Right lobe of liver (tissue), 6 donors: Measurements from ENCODE around the gene TNIK. TPM values are rescaled to one million over a fixed set of nuclear protein-coding genes. Genes with fewer than 3 reads are reported as not detected.
"Not testable (repeated sequence)": the region's sequence is repeated elsewhere in the genome, so short reads cannot be mapped to it uniquely, and the experiment has no call there.

ENCODE experiments used
- ATAC-seq, 4 donors: fragments of 200-7000 bp; cut with Tn5 transposase; one replicate each; pipeline ENCODE4 v1.9.1; 2020; ENCODE audit warnings: mild to moderate bottlenecking in 4 of 4, moderate library complexity in 4 of 4
- DNase-seq, 3 donors: peaks; one replicate each; pipeline ENCODE4 v3.0.0-alpha.2; 2020
- H3K27ac ChIP-seq, 3 donors: fragments of 200-600 bp; one replicate each; pipeline ENCODE4 v1.8.0; 2022
- H3K27me3 ChIP-seq, 2 donors: fragments of 200-600 bp; one replicate each; pipeline ENCODE4 v1.8.0; 2022
- H3K36me3 ChIP-seq, 4 donors: fragments of 200-600 bp; sonication (generic) in 1 of 4; one replicate each; pipeline versions ENCODE4 v1.5.1 to v1.8.0; 2017 to 2022; ENCODE audit warnings: control low read depth in 1 of 4
- H3K4me1 ChIP-seq, 4 donors: fragments of 200-600 bp; sonication (generic) in 1 of 4; one replicate each; pipeline versions ENCODE4 v1.5.1 to v1.8.0; 2017 to 2022; ENCODE audit warnings: control low read depth in 1 of 4
- H3K4me3 ChIP-seq, 3 donors: fragments of 200-600 bp; one replicate each; pipeline ENCODE4 v1.8.0; 2022
- H3K9me3 ChIP-seq, 4 donors: fragments of 200-600 bp; sonication (generic) in 1 of 4; one replicate each; pipeline versions ENCODE4 v1.5.1 to v1.8.0; 2017 to 2022; ENCODE audit warnings: control low read depth in 1 of 4
- CTCF ChIP-seq, 4 donors: fragments of 200-600 bp in 3 of 4; fragments of 450-650 bp in 1 of 4; IDR thresholded peaks; one replicate each; pipeline versions ENCODE4 v1.5.1 to v1.8.0; 2016 to 2022; ENCODE audit warnings: antibody characterized with exemption in 4 of 4, mild to moderate bottlenecking in 2 of 4
- POLR2A ChIP-seq: fragments of 450-650 bp; IDR thresholded peaks from one replicate; pipeline ENCODE4 v1.6.1; 2017; ENCODE audit warnings: antibody characterized with exemption, mild to moderate bottlenecking
- WGBS: methylation state at CpG from one replicate; pipeline ENCODE4 v1.1.6; 2018; ENCODE audit warnings: low coverage, low lambda C conversion rate; ENCODE audit not compliant: insufficient coverage; ENCODE audit errors: missing lambda C conversion rate; 5-methylcytosine and 5-hydroxymethylcytosine counted together
- intact Hi-C, 2 donors: fragments of 100-400 bp; cut with DNase I; formaldehyde crosslinking; loops; one replicate each; pipeline versions ENCODE4 v1.11.2 to v1.14.1; 2022
- total RNA-seq, 6 experiments: library from RNA; depleted of rRNA in 2 of 6; stranded (reverse); fragments of >200 nt in 2 of 6; fragmentation: NEBNext Ultra II Directional in 3 of 6; extraction: Animal tissue kit (Norgen Biotek cat#: 25700) in 3 of 6; gene quantifications; one replicate each; pipeline versions ENCODE4 v1.1.0 to v1.2.4, GENCODE V29; 2016 to 2023
- donor health status: DM: no; HTN: yes; CAD: no.
- donor health status: DM: no; HTN: no; CAD: no.
- donor health status: DM: no; HTN: no; CAD: no.
- donor health status: DM: no; HTN: yes; CAD: no.
- donor health status: DM: no; HTN: yes; CAD: no.

Gene TNIK
- total RNA-seq, 6 experiments from 2014 or later: 5.2 to 8.0 (median 6.8) TPM

DNA sequence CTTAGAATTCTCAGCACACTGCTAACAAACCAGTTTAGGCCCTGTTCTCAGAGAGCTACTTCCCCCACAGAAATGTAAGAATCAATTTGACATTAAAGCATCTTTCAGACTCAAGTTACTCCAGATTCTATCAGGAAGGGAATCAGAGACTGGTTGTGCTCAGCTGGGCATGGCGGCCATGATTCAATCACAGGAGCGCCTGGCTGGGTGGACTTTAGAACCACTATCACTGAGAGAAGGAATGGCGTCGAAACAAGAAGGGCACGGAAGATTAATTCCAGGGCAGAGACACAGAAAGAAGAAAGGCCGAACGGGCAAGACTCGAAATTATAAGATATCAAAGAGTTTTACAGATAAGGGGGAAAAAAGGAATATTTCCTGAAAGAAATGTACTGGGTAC is 6.2 kb downstream of the TNIK start:
- Histone ChIP-seq H3K4me3 (no peak overlapping the region), H3K27ac (no peak overlapping the region), H3K27me3 (no peaks in the 10 kb centered on the region), H3K9me3 (no peaks in the 10 kb centered on the region), H3K4me1 (peaks cover 0 to 6% (median 0%) of the 10 kb centered on the region in 4 donors), H3K36me3 (no peaks in the 10 kb centered on the region)
- TF ChIP-seq POLR2A: no peak
- no peak for TF ChIP-seq CTCF (IDR thresholded peaks at IDR 0.05)
- ATAC-seq (no peak), DNase-seq (no peak)
- intact Hi-C loops: no loop called here
- WGBS: 89% methylated on average over 8 of the region's 8 CpGs

DNA sequence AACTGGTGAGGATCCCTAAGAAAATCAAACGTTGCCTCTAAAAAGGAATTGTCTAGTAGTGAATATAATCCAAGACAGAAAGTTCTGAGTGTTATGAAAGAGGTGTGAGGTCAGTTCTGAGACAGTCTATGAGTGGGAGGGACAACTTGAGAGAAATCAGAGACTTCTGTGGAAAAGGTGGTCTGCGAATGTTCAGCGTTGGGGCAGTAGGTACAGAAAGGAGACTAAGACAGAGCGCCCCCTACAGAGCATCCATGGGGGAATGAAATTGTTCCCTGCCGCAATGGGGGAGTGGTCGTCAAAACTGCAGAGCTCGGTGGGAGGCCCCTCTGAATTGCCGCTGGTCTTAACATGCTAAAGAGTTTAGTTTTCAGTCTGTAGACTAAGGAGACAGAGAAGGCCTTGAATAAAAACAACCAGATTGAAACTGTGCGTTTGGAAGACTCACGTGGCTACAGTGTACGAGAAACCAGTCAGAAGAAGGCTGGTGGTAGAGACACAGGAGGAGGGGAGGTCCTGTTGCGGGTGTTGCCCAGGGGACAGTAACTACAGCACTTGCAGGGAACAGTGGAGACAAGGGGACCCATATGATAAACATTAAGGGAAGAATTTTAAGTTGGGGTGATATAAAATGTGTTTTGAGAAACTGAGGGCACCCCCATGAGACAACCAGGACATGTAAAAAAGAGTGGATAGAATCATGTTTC is 6.9 kb downstream of the TNIK start:
- intact Hi-C loops: no loop called here

GRCh38 chr3:171452328-171452727 is 7.9 kb downstream of the TNIK start:
- WGBS: 84% methylated on average over 5 of the region's 5 CpGs
- no peak for ATAC-seq
- Histone ChIP-seq H3K36me3 (no peaks in the 10 kb centered on the region), H3K9me3 (no peaks in the 10 kb centered on the region), H3K4me1 (peaks cover 0 to 5% (median 0%) of the 10 kb centered on the region in 4 donors), H3K27ac (no peak overlapping the region), H3K27me3 (no peaks in the 10 kb centered on the region), H3K4me3 (no peak overlapping the region)
- intact Hi-C loops: no loop called here
- no peak for DNase-seq
- no peak for TF ChIP-seq POLR2A
- TF ChIP-seq CTCF (IDR thresholded peaks at IDR 0.05): no peak

More for the DNA sequence above, 6.9 kb downstream of the TNIK start:
- no peaks in the 10 kb centered on the region for H3K27me3 ChIP-seq
- 74% methylated on average over 9 of the region's 12 CpGs for WGBS
- H3K4me1 ChIP-seq: no peaks in the 10 kb centered on the region
- DNase-seq: no peak
- no peak for ATAC-seq
- no peaks in the 10 kb centered on the region for H3K9me3 ChIP-seq
- H3K36me3 ChIP-seq: no peaks in the 10 kb centered on the region
- TF ChIP-seq POLR2A (no peak), CTCF (IDR thresholded peaks at IDR 0.05) (peak in 1 of 4 donors; percentile 20)
- H3K27ac ChIP-seq: no peak overlapping the region
- H3K4me3 ChIP-seq: no peak overlapping the region

DNA sequence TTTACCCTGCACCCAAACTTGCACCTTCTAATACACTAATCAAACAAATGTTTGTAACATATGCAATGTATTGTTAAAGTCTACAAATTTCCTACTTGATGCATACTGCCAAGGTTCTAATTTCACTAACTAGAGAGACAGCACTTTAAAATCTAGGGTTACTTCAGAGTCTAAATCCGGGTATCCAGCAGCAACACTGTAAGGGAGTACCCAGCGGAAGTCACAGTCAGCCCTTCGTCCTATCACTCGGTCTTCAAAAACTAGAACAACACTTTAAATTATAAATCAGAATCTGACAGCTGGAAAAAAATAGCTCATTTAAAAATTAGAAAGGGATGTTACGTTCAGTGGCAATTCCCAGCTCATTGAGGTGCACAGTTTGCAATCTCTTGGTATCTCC is 8.3 kb downstream of the TNIK start:
- ATAC-seq (no peak), DNase-seq (no peak)
- intact Hi-C loops: no loop called here
- Histone ChIP-seq H3K27me3 (no peaks in the 10 kb centered on the region), H3K9me3 (no peaks in the 10 kb centered on the region), H3K4me1 (peaks cover 0 to 6% (median 0%) of the 10 kb centered on the region in 4 donors), H3K27ac (no peak overlapping the region), H3K4me3 (no peak overlapping the region), H3K36me3 (no peaks in the 10 kb centered on the region)
- no peak for TF ChIP-seq CTCF (IDR thresholded peaks at IDR 0.05)
- no peak for TF ChIP-seq POLR2A
- 100% methylated on average over 5 of the region's 5 CpGs for WGBS

DNA sequence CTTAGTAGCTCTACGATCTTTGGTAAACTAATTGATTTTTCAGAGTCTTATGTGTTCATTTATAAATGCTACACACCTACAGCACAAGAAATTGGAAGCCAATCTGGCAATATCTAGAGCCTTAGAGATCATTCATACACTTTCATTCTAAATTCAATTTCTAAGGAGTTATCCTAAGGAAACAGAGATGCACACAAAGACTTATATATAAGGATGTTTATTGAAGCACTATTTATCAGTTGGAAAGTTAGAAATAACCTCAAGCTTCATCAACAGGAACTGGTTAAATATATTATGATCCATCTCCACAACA is 12.7 kb downstream of the TNIK start:
- H3K27ac ChIP-seq, H3K9me3 ChIP-seq, H3K27me3 ChIP-seq, H3K36me3 ChIP-seq, ATAC-seq, H3K4me3 ChIP-seq, DNase-seq, H3K4me1 ChIP-seq, intact Hi-C loops: not testable (repeated sequence)
- 25% methylated on average over 1 of the region's 1 CpG for WGBS
